CD4-positive, alpha-beta T cell (primary cell): ENCODE results near the gene DTNBP1. TPM values are rescaled to one million over a fixed set of nuclear protein-coding genes. Genes with fewer than 3 reads are reported as not detected.

ENCODE experiments used
- ATAC-seq: fragments of 200-7000 bp; cut with Tn5 transposase; one replicate; pipeline ENCODE4 v1.10.0; 2022; ENCODE audit warnings: mild to moderate bottlenecking; ENCODE audit not compliant: poor library complexity
- CTCF ChIA-PET: fragments of 350-600 bp; sonication (Branson Sonifier 250); formaldehyde crosslinking; loops from one replicate; lab custom pipeline; 2021; ENCODE audit warnings: antibody characterized with exemption, inconsistent platforms; lab: Charles Lee
- POLR2A ChIA-PET: fragments of 350-600 bp; sonication (Branson Sonifier 250); formaldehyde crosslinking; loops from one replicate; lab custom pipeline; 2021; ENCODE audit warnings: antibody characterized with exemption, inconsistent platforms; lab: Charles Lee
- DNase-seq, 14 experiments: peaks; one replicate each; pipeline ENCODE4 v3.0.0-alpha.2; 2013 to 2020; ENCODE audit warnings: mixed read lengths in 2 of 14
- H3K27ac ChIP-seq, 2 donors: one replicate each; pipeline versions ENCODE4 v1.5.1 to v1.7.0; 2013; ENCODE audit warnings: low read length in 2 of 2, low read depth in 1 of 2, mild to moderate bottlenecking in 1 of 2
- H3K27me3 ChIP-seq, 2 experiments: 1 replicate in 1 of 2; 2 replicates in 1 of 2; pipeline versions ENCODE4 v1.6.1 to v1.7.0; 2013; ENCODE audit warnings: low read length in 2 of 2, control low read depth in 1 of 2, mild to moderate bottlenecking in 1 of 2, moderate library complexity in 1 of 2; ENCODE audit not compliant: insufficient read depth in 2 of 2, control insufficient read depth in 1 of 2
- H3K36me3 ChIP-seq: one replicate; pipeline ENCODE4 v1.6.1; 2013; ENCODE audit warnings: low read length, control low read depth; ENCODE audit not compliant: insufficient read depth
- H3K4me1 ChIP-seq: one replicate; pipeline ENCODE4 v1.6.1; 2013; ENCODE audit warnings: low read length, control low read depth; ENCODE audit not compliant: insufficient read depth
- H3K4me3 ChIP-seq: one replicate; pipeline ENCODE4 v1.5.1; 2013; ENCODE audit warnings: mild to moderate bottlenecking, low read length, moderate library complexity
- H3K9me3 ChIP-seq, 2 experiments: 1 replicate in 1 of 2; 2 replicates in 1 of 2; pipeline versions ENCODE4 v1.6.1 to v1.7.0; 2013; ENCODE audit warnings: low read length in 2 of 2, mild to moderate bottlenecking in 2 of 2, control low read depth in 1 of 2, moderate library complexity in 1 of 2; ENCODE audit not compliant: control insufficient read depth in 1 of 2, insufficient read depth in 1 of 2
- H3K27ac Mint-ChIP-seq: one replicate; pipeline ENCODE4 v1.8.0; 2020; ENCODE audit warnings: mixed read lengths
- H3K27me3 Mint-ChIP-seq: one replicate; pipeline ENCODE4 v1.8.0; 2021; ENCODE audit warnings: mixed read lengths
- H3K36me3 Mint-ChIP-seq: one replicate; pipeline ENCODE4 v1.8.0; 2021; ENCODE audit warnings: low read depth, mixed read lengths
- H3K4me1 Mint-ChIP-seq: one replicate; pipeline ENCODE4 v1.8.0; 2021; ENCODE audit warnings: low read depth, mixed read lengths
- H3K4me3 Mint-ChIP-seq: one replicate; pipeline ENCODE4 v1.8.0; 2020; ENCODE audit warnings: mild to moderate bottlenecking, mixed read lengths
- H3K9me3 Mint-ChIP-seq: one replicate; pipeline ENCODE4 v1.8.0; 2020; ENCODE audit warnings: mixed read lengths
- intact Hi-C, 2 experiments: fragments of 100-400 bp; cut with DNase I in 1 of 2; cut with micrococcal nuclease in 1 of 2; formaldehyde crosslinking; loops; one replicate each; pipeline versions ENCODE4 v1.15.1 to v1.9.0; 2023 to 2025; cut with DNase I, micrococcal nuclease
- total RNA-seq, 174 experiments: library from RNA in 2 of 174; stranded (reverse) in 2 of 174; gene quantifications; one replicate each; pipeline ENCODE4 v1.2.3 and lab custom pipeline; 2021 to 2026
- TF ChIP-seq, protein P1 (sequence below): fragments of 200-600 bp; IDR thresholded peaks from one replicate; pipeline ENCODE4 v1.8.0; 2022; ENCODE audit warnings: antibody characterized with exemption, mild to moderate bottlenecking

The DTNBP1 gene
- total RNA-seq, 2 experiments from 2014 or later: 14.5 to 14.7 TPM

DNA sequence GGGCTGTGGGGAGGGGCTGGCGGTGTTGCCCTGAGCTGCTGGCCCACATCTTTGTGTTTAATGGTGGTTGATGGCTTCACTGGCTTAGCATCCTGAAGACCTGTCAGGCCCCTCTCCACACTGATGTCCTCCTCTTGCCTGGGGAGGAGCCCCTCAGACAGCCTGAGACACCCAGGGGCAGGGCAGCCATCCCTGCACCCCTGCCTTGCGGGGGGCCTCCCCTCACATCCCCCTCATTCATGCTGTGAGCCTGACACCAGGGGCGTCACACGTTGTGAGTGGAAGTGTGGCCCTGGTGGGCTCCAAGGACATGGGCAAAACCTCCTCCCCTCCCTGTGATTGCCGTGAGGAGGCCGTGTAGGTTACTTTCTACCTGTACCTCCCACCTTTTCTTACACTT, 152.7 kb downstream of the DTNBP1 start:
- Mint-ChIP-seq H3K4me1 (no peaks in the 10 kb centered on the region), H3K4me3 (no peak overlapping the region), H3K36me3 (peaks cover 88% of the 10 kb centered on the region), H3K27ac (peak overlapping the region; percentile 20), H3K9me3 (no peaks in the 10 kb centered on the region), H3K27me3 (no peaks in the 10 kb centered on the region)
- H3K27ac ChIP-seq: no peak overlapping the region
- H3K27me3 ChIP-seq: no peaks in the 10 kb centered on the region
- ChIA-PET POLR2A (no interaction called here), CTCF (no interaction called here)
- H3K36me3 ChIP-seq: peaks cover 93% of the 10 kb centered on the region
- DNase-seq (no peak), ATAC-seq (no peak)
- intact Hi-C loops: loop anchor here in 1 of 2 experiments (5.0 kb wide), 1 partner anchor 112 kb away; no protein-coding TSS in a partner anchor
- H3K4me1 ChIP-seq: no peaks in the 10 kb centered on the region
- H3K4me3 ChIP-seq: no peak overlapping the region
- TF ChIP-seq, protein P1, sequence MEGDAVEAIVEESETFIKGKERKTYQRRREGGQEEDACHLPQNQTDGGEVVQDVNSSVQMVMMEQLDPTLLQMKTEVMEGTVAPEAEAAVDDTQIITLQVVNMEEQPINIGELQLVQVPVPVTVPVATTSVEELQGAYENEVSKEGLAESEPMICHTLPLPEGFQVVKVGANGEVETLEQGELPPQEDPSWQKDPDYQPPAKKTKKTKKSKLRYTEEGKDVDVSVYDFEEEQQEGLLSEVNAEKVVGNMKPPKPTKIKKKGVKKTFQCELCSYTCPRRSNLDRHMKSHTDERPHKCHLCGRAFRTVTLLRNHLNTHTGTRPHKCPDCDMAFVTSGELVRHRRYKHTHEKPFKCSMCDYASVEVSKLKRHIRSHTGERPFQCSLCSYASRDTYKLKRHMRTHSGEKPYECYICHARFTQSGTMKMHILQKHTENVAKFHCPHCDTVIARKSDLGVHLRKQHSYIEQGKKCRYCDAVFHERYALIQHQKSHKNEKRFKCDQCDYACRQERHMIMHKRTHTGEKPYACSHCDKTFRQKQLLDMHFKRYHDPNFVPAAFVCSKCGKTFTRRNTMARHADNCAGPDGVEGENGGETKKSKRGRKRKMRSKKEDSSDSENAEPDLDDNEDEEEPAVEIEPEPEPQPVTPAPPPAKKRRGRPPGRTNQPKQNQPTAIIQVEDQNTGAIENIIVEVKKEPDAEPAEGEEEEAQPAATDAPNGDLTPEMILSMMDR: no peak
- H3K9me3 ChIP-seq: no peaks in the 10 kb centered on the region

DNA sequence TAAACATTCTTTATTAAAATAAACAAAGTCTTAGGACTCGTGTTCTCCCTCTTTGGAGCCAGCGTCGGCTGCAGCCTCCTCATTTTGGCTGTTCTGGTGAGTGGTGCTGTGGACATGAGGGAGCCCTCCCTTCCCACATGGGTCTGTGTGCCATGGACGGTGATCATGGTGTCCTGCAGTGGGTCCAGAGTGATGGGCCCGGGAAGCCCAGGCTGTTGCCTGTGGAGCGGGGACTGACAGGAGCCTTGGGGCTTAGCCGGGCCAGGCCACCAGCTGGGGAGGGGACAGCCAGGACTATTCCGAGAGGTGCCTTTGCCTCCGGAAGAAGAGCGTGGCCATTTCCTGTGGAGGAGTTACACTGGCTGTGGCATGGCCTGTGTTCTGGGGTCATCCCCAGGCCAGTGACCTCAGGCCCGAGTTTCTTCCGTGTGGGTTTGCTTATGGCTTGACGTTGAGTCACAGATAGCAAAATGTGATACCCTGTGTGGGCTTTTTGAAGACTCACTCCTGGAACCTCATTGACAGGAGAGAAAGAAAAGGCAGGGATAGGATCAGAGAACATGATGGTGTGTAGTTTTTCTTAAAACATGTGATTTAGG, 153.4 kb downstream of the DTNBP1 start:
- TF ChIP-seq, protein P1: no peak
- Mint-ChIP-seq H3K9me3 (no peaks in the 10 kb centered on the region), H3K4me1 (no peaks in the 10 kb centered on the region), H3K4me3 (no peak overlapping the region), H3K27me3 (no peaks in the 10 kb centered on the region), H3K36me3 (peaks cover 88% of the 10 kb centered on the region), H3K27ac (peak overlapping the region; percentile 20)
- no peaks in the 10 kb centered on the region for H3K9me3 ChIP-seq
- POLR2A ChIA-PET: no interaction called here
- peaks cover 94% of the 10 kb centered on the region for H3K36me3 ChIP-seq
- no peaks in the 10 kb centered on the region for H3K4me1 ChIP-seq
- DNase-seq (no peak), ATAC-seq (no peak)
- intact Hi-C loops: no loop called here
- CTCF ChIA-PET: no interaction called here
- H3K27ac ChIP-seq: no peak overlapping the region
- no peak overlapping the region for H3K4me3 ChIP-seq
- H3K27me3 ChIP-seq: no peaks in the 10 kb centered on the region

DNA sequence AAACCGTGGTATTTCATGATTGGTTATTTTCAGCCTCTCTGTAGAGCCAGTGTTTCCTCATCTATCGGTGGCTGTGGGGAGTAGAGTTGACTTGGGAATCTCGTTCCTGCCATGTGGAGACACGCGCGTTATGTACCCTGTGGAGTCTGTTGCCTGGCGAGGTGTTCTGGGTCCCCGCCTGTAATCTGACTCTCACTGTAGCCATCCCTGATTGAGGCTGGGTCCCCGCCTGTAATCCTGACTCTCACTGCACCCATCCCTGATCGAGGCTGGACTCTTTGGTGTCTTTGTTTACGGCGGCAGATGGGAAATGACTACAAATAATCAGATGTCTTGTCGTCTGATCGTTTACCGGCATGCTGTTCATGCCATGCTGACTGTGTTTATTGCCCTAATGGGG, 153.9 kb downstream of the DTNBP1 start:
- Histone ChIP-seq H3K36me3 (peaks cover 94% of the 10 kb centered on the region), H3K27me3 (no peaks in the 10 kb centered on the region), H3K4me3 (no peak overlapping the region), H3K4me1 (no peaks in the 10 kb centered on the region), H3K27ac (no peak overlapping the region), H3K9me3 (no peaks in the 10 kb centered on the region)
- DNase-seq (no peak), ATAC-seq (no peak)
- intact Hi-C loops: no loop called here
- H3K27ac Mint-ChIP-seq: no peak overlapping the region
- CTCF ChIA-PET: no interaction called here
- H3K9me3 Mint-ChIP-seq: no peaks in the 10 kb centered on the region
- no peak overlapping the region for H3K4me3 Mint-ChIP-seq
- H3K36me3 Mint-ChIP-seq: peaks cover 87% of the 10 kb centered on the region
- no peaks in the 10 kb centered on the region for H3K4me1 Mint-ChIP-seq
- POLR2A ChIA-PET: no interaction called here
- no peaks in the 10 kb centered on the region for H3K27me3 Mint-ChIP-seq
- TF ChIP-seq, protein P1: no peak
